DOHH2 (cell line): ENCODE data around the gene AHCTF1.

ENCODE experiments used
- H3F3A ChIP-seq: fragments of 200-600 bp; sonication (generic), shearing (Covaris generic); 2 replicates; pipeline ENCODE4 v1.6.0; 2016; ENCODE audit warnings: antibody characterized with exemption, mild to moderate bottlenecking; ENCODE audit not compliant: control insufficient read depth, insufficient read depth
- H3K27ac ChIP-seq: fragments of 200-600 bp; sonication (generic); 2 replicates; pipeline ENCODE4 v1.5.1; 2014; ENCODE audit warnings: low read depth, mild to moderate bottlenecking, low read length, moderate library complexity
- H3K27me3 ChIP-seq: fragments of 200-600 bp; sonication (generic); 2 replicates; pipeline ENCODE4 v1.6.1; 2014; ENCODE audit warnings: mild to moderate bottlenecking, low read length, mixed read lengths; ENCODE audit not compliant: control insufficient read depth
- H3K36me3 ChIP-seq: fragments of 200-600 bp; sonication (generic); 2 replicates; pipeline ENCODE4 v1.6.1; 2014; ENCODE audit warnings: mild to moderate bottlenecking, low read length, moderate library complexity, mixed read lengths; ENCODE audit not compliant: control insufficient read depth
- H3K4me1 ChIP-seq: fragments of 200-600 bp; sonication (generic); 2 replicates; pipeline ENCODE4 v1.6.1; 2014; ENCODE audit warnings: mild to moderate bottlenecking, low read length, mixed read lengths; ENCODE audit not compliant: control insufficient read depth
- H3K4me2 ChIP-seq: fragments of 200-600 bp; sonication (generic); 2 replicates; pipeline ENCODE4 v1.6.0; 2014; ENCODE audit warnings: mild to moderate bottlenecking, low read length, moderate library complexity
- H3K4me3 ChIP-seq: fragments of 200-600 bp; sonication (generic); 2 replicates; pipeline ENCODE4 v1.5.1; 2014; ENCODE audit warnings: mild to moderate bottlenecking, low read length, mixed read lengths
- H3K79me2 ChIP-seq: fragments of 200-600 bp; sonication (generic); 2 replicates; pipeline ENCODE4 v1.6.1; 2014; ENCODE audit warnings: mild to moderate bottlenecking, low read length, mixed read lengths; ENCODE audit not compliant: control insufficient read depth
- H3K9me2 ChIP-seq: fragments of 200-600 bp; sonication (generic); replicated peaks from 2 replicates; pipeline ENCODE4 v1.6.1; 2014; ENCODE audit warnings: mild to moderate bottlenecking, low read length, mixed read lengths; ENCODE audit not compliant: control insufficient read depth
- H3K9me3 ChIP-seq: fragments of 200-600 bp; sonication (generic); 2 replicates; pipeline ENCODE4 v1.6.1; 2014; ENCODE audit warnings: antibody characterized with exemption, low read length, mixed read lengths; ENCODE audit not compliant: control insufficient read depth, insufficient read depth
- H4K20me1 ChIP-seq: fragments of 200-600 bp; sonication (generic); 2 replicates; pipeline ENCODE4 v1.6.0; 2014; ENCODE audit warnings: low read depth, mild to moderate bottlenecking, antibody characterized with exemption, low read length, moderate library complexity; ENCODE audit not compliant: control insufficient read depth, insufficient read depth
- EZH2phosphoT487 ChIP-seq: fragments of 200-600 bp; sonication (generic); IDR thresholded peaks from 2 replicates; pipeline ENCODE4 v1.6.1; 2017; ENCODE audit warnings: borderline replicate concordance, mild to moderate bottlenecking, antibody characterized with exemption, low read length, moderate library complexity, mixed read lengths
- TF ChIP-seq, protein P1 (sequence below): fragments of 200-600 bp; sonication (generic); IDR thresholded peaks from one replicate; pipeline ENCODE4 v1.5.1; 2014; ENCODE audit warnings: antibody characterized with exemption, mild to moderate bottlenecking, low read depth, low read length; ENCODE audit not compliant: poor library complexity, severe bottlenecking

Gene AHCTF1

GRCh38 chr1:246934765-246935164, 3.0 kb upstream of the AHCTF1 start:
- H3K9me2 ChIP-seq: no peaks in the 10 kb centered on the region
- H3K4me3 ChIP-seq: no peak overlapping the region
- 0 out of 2 replicates have a peak, but pooled peaks cover 3% of the 10 kb centered on the region for H4K20me1 ChIP-seq
- H3K4me2 ChIP-seq: no peak overlapping the region
- H3K27me3 ChIP-seq: no peaks in the 10 kb centered on the region
- peaks cover 7% of the 10 kb centered on the region for H3K4me1 ChIP-seq
- no peaks in the 10 kb centered on the region for H3K9me3 ChIP-seq
- H3K36me3 ChIP-seq: peaks cover 12% of the 10 kb centered on the region
- peaks cover 18% of the 10 kb centered on the region for H3K79me2 ChIP-seq
- no peak overlapping the region for H3K27ac ChIP-seq
- H3F3A ChIP-seq: no peaks in the 10 kb centered on the region; the same call in 1 of the 2 replicates
- TF ChIP-seq EZH2phosphoT487: no peak
- TF ChIP-seq, protein P1, sequence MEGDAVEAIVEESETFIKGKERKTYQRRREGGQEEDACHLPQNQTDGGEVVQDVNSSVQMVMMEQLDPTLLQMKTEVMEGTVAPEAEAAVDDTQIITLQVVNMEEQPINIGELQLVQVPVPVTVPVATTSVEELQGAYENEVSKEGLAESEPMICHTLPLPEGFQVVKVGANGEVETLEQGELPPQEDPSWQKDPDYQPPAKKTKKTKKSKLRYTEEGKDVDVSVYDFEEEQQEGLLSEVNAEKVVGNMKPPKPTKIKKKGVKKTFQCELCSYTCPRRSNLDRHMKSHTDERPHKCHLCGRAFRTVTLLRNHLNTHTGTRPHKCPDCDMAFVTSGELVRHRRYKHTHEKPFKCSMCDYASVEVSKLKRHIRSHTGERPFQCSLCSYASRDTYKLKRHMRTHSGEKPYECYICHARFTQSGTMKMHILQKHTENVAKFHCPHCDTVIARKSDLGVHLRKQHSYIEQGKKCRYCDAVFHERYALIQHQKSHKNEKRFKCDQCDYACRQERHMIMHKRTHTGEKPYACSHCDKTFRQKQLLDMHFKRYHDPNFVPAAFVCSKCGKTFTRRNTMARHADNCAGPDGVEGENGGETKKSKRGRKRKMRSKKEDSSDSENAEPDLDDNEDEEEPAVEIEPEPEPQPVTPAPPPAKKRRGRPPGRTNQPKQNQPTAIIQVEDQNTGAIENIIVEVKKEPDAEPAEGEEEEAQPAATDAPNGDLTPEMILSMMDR: no peak

GRCh38 chr1:246933893-246934292, 2.1 kb upstream of the AHCTF1 start:
- Histone ChIP-seq H3K36me3 (peaks cover 19% of the 10 kb centered on the region), H3K9me2 (no peaks in the 10 kb centered on the region), H3K4me3 (no peak overlapping the region), H3K4me1 (peaks cover 13% of the 10 kb centered on the region), H3F3A (no peaks in the 10 kb centered on the region; the same call in 1 of the 2 replicates), H3K27ac (no peak overlapping the region), H3K9me3 (no peaks in the 10 kb centered on the region), H3K4me2 (no peak overlapping the region), H4K20me1 (peaks cover 6% of the 10 kb centered on the region; the same call in 1 of the 2 replicates), H3K27me3 (no peaks in the 10 kb centered on the region), H3K79me2 (peaks cover 27% of the 10 kb centered on the region)
- no peak for TF ChIP-seq EZH2phosphoT487
- TF ChIP-seq, protein P1: no peak

DNA sequence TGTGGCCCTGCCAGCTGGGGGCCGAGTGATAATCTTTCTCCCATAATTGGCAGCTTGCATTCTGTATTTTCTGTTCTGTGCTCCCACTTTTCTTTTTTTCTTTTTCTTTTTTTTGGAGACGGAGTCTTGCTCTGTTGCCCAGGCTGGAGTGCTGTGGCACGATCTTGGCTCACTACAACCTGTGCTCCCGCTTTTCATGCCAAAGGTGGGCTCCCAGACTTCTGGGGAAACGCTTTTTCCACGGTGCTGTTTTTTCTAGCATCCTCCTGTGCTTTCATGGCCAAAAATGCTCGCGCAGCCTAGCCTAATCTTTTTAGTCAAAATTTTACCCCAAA, 585 bp upstream of the AHCTF1 start:
- Histone ChIP-seq H3K27ac (peak overlapping the region; percentile 85), H3K27me3 (no peaks in the 10 kb centered on the region), H4K20me1 (peaks cover 9% of the 10 kb centered on the region; the same call in 1 of the 2 replicates), H3K79me2 (peaks cover 42% of the 10 kb centered on the region), H3K9me3 (no peaks in the 10 kb centered on the region), H3K36me3 (peaks cover 31% of the 10 kb centered on the region), H3F3A (no peaks in the 10 kb centered on the region; the same call in 1 of the 2 replicates), H3K9me2 (no peaks in the 10 kb centered on the region), H3K4me1 (peaks cover 20% of the 10 kb centered on the region), H3K4me3 (peak overlapping the region; percentile 87), H3K4me2 (peak overlapping the region; percentile 67)
- TF ChIP-seq EZH2phosphoT487: no peak
- TF ChIP-seq, protein P1: no peak
